SK-MEL-5 (cell line): ENCODE data around the gene DMAP1. TPM values are rescaled to one million over a fixed set of nuclear protein-coding genes. Genes with fewer than 3 reads are reported as not detected.

Experiments used
- DNase-seq: peaks from one replicate; pipeline ENCODE4 v3.0.0-alpha.2; 2016; ENCODE audit warnings: low read depth, low spot score
- in situ Hi-C: cut with HindIII; loops from 2 replicates; pipeline ENCODE4 v1.10.0; 2016; ENCODE audit warnings: low sequenced_read_pairs, high pct_unique_total_duplicates, low pct_unique_long_range_greater_than_20kb
- total RNA-seq: library from RNA; depleted of rRNA; stranded (reverse); fragments of >200 nt; shearing (Covaris generic); gene quantifications from 2 replicates; pipeline ENCODE4 v1.2.3, GENCODE V29; 2014

Gene DMAP1
- total RNA-seq, 1 experiment from 2014 or later, result 3.4 TPM

DNA sequence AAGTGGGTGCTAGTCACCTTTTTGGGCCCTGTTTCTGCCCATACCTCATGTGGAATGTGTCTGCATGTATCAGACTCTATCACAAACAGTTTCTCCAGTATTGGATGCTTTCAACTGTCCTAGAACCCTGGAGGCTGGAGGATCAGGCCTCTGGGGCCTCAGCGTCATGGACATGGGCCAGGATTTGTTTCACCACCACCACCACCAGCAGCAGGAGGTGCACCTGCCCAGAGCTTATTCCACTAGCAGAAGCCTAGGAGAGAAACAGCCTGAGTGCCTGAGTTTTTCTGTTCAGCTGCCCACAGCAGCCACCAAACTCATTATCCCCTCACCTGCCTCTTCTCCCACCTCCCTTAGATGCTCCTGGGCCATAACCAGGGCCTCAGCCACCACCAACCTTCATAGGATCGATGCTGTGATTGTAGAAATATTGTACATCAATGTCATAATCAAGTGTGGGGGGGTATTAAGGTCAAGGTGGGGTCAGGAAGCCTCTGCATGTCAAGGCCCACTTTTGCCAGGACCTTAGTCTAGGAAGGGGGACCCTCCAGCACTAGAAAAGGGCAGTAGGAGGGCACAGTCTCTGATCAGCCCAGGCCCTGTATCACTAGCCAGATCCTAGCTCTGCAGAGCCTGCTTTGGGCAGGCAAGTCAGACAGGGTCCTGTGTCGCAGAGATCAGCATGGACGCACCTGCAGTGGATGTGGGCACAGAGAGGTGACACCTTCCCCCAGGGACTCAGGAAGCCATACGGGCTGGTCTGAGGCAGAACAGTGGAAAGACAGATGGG is 9.3 kb downstream of the DMAP1 start:
- in situ Hi-C loops, result no loop called here
- DNase-seq, result no peak

DNA sequence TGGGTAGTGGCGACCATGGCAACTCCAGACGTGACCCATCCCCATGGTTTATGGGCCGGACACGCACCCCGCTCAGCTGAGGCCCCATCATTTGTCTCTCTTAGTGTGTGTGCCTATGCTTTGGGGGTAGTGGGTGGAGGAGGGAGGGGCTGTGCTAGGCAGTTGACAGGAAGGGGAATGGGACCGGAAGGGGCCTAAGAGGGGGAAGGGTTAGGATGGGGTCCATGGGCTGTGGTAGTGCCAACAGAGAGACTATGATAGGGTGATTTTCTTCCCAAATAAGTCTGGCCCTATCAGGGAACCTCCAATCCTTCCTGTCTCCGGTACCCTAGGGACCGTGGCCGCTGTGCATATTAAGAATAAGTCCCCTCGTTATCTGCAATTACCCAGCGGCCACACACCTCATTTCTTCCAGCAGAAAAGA is 9.9 kb downstream of the DMAP1 start:
- in situ Hi-C loops, result no loop called here

DNA sequence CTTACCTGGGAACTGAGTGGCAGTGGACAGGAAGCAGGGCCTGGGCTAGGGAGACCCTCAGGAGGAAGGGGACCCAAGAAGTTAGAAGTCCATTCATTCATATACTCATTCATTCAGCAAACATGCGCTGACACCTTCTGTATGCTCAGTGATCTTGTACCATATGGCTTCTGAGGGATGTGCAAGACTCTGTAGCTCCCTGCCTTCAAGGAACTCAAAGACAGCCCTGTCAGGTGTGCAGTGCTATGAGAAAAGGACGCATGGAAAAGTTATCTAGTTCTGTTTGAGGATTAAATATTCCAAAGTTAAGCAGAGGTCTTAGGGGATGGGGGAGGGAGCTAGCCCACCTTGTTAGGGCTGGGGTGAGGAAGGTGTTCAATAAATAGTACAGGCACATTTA is 12.5 kb downstream of the DMAP1 start:
- DNase-seq, result no peak
- in situ Hi-C loops, result no loop called here

More for the DNA sequence above, 9.9 kb downstream of the DMAP1 start:
- DNase-seq, result no peak

DNA sequence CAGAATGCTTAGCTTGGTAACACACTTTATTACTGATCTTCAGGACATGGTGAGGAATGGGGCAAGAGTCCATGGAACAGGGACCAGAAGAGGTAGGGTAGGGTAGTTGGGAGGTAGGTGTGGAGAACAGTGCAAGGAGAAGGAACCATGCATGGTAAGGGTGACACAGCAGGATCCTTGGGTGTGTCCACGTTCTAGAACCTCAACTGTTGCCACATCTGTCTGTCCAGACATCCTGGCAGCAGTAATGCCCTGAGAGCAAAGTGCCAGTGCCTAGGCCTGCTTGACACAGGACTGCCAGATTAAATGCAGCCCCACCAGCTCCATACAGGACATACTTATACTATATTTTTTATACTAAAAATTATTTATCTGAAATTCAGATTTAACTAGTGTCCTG is 13.9 kb downstream of the DMAP1 start:
- DNase-seq, result no peak
- in situ Hi-C loops, result no loop called here

DNA sequence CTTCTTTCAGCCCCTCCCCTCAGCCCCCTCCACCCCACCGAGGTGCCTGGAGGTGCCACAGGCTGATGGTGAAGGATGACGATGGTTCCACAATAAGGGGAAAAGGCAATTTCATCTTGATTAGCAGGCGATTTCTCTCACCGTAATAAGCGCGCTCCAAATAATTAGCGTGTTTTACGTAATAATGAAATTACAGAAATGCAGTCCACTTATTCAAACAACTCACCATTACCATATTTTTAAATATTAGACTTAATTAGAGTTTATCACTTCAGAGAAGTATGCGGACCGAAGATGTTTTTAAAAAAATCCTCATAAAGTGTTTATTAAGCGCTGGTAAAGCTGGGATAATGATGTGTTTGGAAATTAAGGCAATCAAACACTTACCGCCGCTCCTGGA is 14.9 kb downstream of the DMAP1 start:
- in situ Hi-C loops, result no loop called here
- DNase-seq, result no peak

DNA sequence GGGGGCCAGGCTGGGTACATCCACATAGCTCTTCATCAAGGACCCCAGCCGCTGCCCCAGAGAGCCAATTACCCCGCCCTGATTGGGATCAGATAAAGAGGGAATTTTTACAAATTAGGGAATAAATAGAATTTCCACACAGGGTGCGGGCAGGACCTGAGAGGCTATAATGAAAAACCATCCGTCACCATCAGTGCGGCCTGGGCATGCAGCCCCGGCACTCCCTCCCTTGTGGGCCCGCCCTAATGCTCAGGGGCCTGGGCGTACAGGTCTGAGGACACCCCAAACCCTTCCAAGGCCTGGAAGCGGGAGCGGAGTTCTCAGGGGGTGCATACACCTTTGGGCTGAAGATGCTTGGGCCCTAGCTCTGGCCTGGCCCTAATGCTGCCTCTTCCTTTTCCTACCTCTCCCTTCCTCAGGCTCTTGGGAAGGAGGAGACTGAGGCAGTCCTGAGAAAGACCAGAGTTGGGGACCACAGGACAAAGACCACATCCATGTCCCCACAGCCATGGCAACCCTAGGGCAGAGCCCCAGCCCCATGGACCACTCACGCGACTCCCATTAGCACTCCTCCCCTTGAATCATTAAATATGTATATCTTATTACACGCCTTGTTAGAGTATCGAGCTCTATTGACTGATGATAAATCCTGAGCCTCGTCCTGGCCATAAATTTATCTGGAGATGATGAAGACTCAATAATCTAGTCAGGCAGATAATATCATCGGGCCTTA is 16.3 kb downstream of the DMAP1 start:
- in situ Hi-C loops, result no loop called here
- no peak for DNase-seq

DNA sequence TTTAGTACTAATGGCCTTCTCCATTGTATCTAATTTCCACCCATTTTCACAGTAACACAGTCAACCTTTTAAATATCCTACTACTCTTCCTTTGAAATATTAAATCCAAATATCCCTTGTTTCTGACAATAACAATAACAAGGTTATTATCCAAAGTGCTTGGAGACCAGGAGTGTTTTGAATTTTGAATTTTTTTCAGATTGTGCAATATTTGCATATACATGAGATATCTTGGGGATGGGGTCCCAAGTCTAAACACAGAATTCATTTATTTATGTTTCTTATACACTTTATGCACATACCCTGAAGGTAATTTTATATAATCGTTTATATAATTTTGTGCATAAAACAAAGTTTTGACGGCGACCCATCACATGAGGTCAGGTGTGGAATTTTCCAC is 17.5 kb downstream of the DMAP1 start:
- DNase-seq, result no peak
- in situ Hi-C loops, result no loop called here

DNA sequence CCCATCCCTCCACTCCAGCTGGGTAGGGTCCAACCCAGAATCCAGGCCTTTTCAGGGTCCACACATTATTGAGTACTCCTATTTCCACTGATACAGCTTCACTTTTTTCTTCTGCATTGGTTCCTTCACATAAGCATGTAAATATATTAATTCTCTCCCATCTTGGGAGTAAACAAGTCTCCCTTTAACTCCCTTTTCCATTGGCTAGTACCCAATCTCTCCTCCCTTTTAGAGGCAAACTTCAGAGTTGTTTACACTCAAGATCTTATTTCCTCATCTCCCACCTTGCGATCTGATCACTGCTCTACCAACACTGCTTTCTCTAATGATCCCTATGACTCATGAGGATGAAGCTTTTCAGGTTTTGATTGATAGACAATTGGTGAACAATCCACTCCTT is 20.3 kb downstream of the DMAP1 start:
- in situ Hi-C loops, result no loop called here
- DNase-seq, result no peak

DNA sequence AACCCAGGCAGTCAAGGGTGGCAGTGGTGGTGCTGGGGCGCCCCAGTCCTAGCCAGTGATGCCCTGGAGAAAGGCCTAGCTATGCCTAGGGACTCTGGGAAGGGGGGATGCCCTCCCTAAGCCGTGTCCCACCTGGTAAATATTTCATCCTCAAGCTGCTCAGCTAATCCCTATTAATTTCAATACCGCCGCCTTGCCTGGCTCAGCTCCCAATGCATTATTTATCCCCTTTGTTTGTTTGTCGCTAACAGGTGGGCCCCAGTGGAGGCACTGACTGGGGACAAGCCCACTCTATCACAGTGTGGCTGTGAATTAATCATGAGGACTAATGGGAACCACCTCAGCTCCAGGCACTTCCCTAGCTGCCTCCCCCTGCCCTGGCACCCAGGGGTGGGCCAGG is 22.5 kb downstream of the DMAP1 start:
- no peak for DNase-seq
- in situ Hi-C loops, result no loop called here

DNA sequence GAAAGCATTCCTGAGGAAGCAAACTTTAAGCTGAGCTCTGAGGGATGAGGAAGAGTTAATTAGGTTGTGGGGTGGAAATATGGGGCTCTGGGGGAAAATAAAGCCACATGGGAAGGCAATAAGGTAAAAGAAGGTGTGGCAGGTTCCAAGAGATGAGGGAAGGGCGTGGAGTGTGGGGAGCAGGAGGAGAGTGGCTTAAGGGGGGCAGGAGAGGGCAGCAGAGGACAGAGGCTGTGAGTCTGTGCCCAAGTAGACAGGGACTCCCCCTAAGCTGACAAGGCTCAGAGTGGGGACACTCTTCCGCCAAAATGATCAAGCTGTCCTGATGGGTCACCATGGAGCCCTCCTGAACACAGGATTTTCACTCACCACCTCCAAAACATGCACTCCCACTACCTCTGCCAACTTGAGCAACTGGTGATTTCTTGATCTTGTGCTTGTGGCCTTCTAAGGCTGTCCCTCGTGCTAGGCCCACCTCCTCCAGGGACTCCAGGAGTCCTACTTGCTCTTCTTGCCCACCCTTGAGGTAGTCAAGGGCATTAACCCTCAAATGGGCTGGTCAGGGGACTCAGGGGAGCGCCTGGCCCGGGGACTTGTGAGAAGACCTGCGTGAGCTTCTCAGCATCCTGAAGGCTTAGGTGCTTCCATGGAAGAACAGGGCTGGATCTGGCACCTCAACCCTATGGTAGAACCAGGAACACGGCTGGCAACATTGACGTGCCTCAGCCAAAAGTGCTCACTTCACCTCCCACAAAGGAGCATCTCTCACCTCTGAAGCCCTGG is 23.4 kb downstream of the DMAP1 start:
- in situ Hi-C loops, result no loop called here
- DNase-seq, result no peak

DNA sequence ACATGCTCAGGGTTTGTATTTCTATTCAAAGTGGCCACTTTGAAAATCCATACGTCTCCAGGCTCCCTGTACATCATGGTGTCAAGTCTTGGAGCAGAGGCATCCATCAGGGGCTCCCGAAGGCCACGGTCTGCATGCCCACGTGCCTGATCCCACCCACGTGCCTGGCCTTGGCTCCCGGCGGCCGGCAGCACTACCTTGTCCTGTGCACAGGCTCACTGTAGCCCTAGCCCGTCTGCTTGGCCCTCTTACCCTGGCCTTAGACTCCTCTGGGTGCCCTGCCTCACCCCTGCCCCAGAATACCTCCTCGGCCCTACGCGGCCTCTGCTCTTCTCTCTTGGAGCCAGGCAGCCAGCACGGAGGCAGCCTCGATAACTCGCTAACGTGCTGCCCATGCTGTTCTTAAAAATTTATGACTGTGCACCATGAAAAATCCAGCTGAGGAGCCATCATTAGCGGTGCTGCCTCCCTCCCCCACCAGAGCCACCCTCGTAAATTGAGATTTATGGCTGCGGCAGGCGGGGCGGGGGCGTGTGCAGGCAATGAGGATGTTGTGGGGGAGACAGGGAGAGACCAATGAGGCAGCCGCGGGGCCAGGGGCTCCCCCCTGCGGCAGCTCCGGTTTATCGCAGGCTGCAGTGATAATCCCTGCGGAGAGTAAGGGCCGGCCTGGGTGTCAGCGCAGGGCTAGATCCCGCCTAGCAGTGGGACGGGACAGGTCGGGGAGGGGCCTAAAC is 24.6 kb downstream of the DMAP1 start:
- peak; percentile 35 for DNase-seq
- in situ Hi-C loops, result no loop called here

DNA sequence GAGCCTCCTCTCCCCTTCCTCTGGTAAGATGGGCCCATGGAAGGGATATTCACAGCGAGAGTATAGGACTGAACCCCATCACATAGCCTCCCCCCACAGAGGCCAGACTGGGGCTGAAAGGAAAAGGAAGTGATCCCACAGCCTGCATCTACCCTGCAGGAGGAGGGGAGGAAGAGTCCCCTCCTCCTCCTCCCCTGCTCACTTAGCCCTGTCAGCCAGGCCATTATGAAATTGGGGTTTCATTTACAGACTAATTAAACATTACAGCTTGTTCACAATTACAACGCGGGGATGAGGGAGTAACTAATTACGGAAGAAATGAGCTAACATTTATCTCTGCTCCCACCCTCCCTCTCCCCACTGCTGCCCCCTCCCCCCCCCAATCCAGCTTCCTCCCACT is 25.4 kb downstream of the DMAP1 start:
- in situ Hi-C loops, result no loop called here
- DNase-seq, result no peak

DNA sequence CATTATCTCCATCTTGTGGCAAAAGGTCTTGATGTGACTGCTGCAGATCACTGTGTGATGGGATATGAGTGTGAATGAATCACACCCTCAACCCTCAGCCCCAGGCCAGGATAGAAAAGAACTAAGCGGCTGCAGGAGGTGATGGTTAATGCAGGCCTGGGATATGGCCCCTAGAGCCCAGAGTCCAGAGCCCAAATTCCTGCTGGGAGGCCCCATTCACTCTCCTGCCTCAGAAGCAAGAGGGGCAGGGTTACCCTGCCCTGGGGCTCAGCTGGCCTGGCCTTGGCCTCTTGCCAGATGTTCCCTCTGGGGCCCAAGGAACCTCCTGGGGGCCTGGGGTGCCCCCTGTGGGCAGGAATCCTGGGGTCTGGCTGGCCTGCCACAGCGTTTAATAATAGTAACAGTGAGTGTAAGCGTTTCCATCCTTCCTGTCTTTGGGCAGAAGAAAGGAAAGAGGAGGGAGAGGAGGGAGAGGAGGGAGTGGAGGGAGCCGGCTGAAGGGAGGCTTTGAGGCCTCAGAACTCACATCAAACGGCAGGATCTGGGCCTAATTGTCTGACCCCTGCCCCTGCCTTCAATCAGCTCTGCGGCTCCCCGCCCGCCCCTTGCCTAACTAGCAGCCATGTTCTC is 26.2 kb downstream of the DMAP1 start:
- no peak for DNase-seq
- in situ Hi-C loops, result no loop called here

DNA sequence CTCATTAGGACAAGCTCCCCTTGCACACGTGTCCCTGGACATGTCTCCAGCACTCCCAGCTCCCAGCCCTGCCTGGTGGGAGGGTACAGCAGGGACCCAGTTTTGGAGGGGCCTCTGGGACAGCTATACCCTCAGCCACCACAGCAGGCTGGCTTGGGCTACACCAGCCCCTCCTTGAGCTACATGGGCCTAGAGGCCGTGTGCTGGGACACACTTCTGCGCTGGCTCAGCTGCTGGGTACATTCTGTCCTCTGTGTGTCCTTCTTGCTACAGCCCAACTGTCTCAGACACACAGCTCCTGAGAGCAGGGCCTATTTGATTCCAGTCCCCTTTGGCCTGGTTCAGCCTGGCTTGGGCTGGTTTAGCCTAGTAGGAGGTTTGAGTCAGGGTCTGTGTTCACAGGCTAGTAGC is 26.7 kb downstream of the DMAP1 start:
- in situ Hi-C loops, result no loop called here

DNA sequence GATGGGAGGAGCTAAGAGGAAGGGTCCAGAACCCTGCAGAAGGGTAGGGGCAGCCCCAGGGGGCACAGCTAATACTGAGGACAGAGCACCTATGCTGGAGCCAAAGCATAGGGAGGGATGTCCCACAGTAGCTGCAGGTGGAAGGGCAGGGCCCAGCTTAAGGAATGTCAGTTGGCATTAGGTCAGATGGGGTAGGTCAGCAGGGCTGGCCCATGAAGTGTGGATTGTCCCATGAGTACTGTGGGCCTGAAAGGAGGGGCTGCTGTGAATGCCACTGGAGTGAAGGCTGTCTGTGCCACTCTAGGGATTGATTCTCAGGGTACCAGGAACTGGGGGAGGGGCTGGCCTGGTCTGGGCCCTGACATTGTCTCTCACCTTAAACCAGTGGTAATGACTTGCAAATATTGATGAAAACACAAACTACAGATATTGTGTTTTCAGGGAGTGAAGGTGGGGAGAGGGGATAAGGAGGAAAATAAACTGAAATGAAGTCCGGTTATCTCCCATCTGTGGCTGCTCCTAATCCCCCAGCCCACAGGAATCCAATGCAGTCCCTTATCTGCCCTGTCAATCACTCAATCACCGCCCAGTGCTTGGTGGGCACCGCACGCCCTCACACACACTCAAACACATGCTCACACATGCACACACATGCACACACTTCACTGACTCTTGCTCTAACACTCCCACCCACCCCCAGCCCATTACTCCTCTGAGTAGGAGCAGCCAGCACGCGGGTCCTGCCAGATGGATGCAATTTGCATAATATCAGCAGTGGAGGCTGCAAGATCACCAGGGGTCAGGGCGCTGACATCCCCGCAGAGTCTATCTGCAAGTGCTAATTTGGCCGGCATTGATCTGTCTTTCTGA is 27.8 kb downstream of the DMAP1 start:
- in situ Hi-C loops, result no loop called here
- no peak for DNase-seq

More for the DNA sequence above, 26.7 kb downstream of the DMAP1 start:
- no peak for DNase-seq

DNA sequence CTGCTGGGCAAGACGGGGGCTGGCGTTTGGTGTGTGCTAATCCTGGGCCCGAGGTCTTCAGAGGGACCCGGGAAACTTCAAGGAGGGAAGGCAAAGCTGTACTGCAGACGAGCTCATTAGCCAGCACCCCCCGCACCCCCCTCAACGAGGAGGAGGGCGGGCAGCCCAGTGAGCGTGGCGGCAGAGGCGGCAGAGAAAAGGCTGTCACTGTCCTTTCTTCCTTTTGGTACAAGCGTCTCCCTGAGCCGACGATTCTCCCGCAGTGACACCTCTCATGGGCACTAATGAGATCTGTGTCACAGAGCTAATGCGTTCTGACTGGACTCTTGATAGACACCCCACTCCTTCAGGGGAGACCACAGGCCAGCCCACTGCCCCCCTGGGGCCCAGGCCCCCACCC is 29.5 kb downstream of the DMAP1 start:
- DNase-seq, result no peak
- in situ Hi-C loops, result no loop called here
